EL (cell line): ENCODE results near the gene CREBZF.
A peak's percentile ranks its signal among the peaks of the same experiment; 100 is the strongest.
"Not testable (repeated sequence)": the region's sequence is repeated elsewhere in the genome, so short reads cannot be mapped to it uniquely, and the experiment has no call there.

Experiments used
- DNase-seq: peaks from one replicate; pipeline ENCODE4 v3.0.0-alpha.2; 2016

CREBZF gene

DNA sequence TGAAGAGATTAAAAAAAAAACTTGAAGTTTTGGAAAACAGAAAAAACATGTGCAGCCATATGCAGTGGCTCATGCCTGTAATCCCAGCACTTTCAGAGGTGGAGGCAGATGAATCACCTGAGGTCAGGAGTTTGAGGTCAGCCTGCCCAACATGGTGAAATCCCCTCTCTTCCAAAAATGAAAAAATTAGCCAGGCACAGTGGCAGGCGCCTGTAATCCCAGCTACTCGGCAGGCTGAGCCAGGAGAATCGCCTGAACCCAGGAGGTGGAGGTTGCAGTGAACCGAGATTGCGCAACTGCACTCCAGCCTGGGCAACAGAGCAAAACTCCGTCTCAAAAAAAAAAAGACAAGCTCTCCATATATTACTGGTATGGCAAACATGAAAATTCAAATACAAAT is 45.4 kb downstream of the CREBZF start:
- peak; percentile 7 for DNase-seq

DNA sequence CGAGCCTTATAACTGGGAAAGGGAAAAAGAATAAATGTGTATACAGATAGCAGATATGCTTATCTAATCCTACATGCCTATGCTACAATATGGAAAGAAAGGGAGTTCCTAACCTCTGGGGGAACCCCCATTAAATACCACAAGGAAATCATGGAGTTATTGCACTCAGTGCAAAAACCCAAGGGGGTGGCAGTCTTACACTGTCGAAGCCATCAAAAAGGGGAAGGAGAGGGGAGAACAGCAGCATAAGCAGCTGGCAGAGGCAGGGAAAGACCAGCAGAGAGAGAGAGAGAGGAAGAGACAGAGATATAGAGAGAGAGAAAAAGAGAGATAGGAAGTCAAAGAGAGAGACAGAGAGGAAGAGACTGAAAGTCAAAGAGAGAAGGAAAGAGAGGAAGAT is 53.3 kb downstream of the CREBZF start:
- DNase-seq: not testable (repeated sequence)
